Loucy (cell line): ENCODE measurements around the gene RFX1.

Source experiments
- EZH2phosphoT487 ChIP-seq: fragments of 200-600 bp; IDR thresholded peaks from 2 replicates; pipeline ENCODE4 v1.6.1; 2018; ENCODE audit warnings: antibody characterized with exemption, mild to moderate bottlenecking, moderate library complexity, borderline replicate concordance
- TF ChIP-seq, protein P1 (sequence below): fragments of 200-600 bp; sonication (generic); conservative IDR thresholded peaks from 2 replicates; pipeline ENCODE4 v1.5.1; 2014; ENCODE audit warnings: mild to moderate bottlenecking, antibody characterized with exemption, low read length

DNA sequence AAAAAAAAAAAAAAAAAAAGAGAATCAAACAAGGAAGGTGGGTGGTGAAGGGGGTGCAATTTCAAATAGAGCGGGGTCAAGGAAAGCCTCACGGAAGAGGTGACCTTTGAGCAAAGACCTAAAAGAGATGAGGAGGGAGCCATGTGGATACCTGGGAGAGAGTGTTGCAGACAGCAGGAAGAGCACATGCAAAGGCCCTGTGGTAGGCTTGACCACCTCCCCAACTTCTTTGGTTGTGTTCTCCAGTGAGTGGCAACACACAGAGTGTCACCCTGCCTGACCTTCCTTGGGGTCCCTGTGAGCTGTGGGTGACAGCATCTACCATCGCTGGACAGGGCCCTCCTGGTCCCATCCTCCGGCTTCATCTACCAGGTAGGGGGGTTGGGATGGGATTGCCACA, 44.4 kb upstream of the RFX1 start:
- TF ChIP-seq, protein P1, sequence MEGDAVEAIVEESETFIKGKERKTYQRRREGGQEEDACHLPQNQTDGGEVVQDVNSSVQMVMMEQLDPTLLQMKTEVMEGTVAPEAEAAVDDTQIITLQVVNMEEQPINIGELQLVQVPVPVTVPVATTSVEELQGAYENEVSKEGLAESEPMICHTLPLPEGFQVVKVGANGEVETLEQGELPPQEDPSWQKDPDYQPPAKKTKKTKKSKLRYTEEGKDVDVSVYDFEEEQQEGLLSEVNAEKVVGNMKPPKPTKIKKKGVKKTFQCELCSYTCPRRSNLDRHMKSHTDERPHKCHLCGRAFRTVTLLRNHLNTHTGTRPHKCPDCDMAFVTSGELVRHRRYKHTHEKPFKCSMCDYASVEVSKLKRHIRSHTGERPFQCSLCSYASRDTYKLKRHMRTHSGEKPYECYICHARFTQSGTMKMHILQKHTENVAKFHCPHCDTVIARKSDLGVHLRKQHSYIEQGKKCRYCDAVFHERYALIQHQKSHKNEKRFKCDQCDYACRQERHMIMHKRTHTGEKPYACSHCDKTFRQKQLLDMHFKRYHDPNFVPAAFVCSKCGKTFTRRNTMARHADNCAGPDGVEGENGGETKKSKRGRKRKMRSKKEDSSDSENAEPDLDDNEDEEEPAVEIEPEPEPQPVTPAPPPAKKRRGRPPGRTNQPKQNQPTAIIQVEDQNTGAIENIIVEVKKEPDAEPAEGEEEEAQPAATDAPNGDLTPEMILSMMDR: no peak
- TF ChIP-seq EZH2phosphoT487: no peak
